H9 (cell line): ENCODE measurements around the gene LARGE1. TPM values are rescaled to one million over a fixed set of nuclear protein-coding genes. Genes with fewer than 3 reads are reported as not detected.

ENCODE experiments used
- DNase-seq: peaks from one replicate; pipeline ENCODE4 v3.0.0-alpha.2; 2017
- H2AFZ ChIP-seq: one replicate; pipeline ENCODE4 v1.6.1; 2013; ENCODE audit warnings: mild to moderate bottlenecking, low read length, control low read depth, moderate library complexity
- H2AK5ac ChIP-seq: 2 replicates; pipeline ENCODE4 v1.6.1; 2013; ENCODE audit warnings: low read length, control low read depth, mixed read lengths; ENCODE audit not compliant: insufficient read length
- H2BK120ac ChIP-seq: one replicate; pipeline ENCODE4 v1.6.1; 2013; ENCODE audit warnings: low read depth, mild to moderate bottlenecking, low read length, control low read depth, inconsistent platforms; ENCODE audit not compliant: poor library complexity, severe bottlenecking
- H2BK12ac ChIP-seq: 2 replicates; pipeline ENCODE4 v1.6.1; 2013; ENCODE audit warnings: low read length, control low read depth, mixed read lengths, low read depth; ENCODE audit not compliant: insufficient read length
- H2BK15ac ChIP-seq: 2 replicates; pipeline ENCODE4 v1.6.1; 2013; ENCODE audit warnings: low read depth, low read length, control low read depth
- H2BK20ac ChIP-seq: one replicate; pipeline ENCODE4 v1.6.1; 2013; ENCODE audit warnings: low read depth, mild to moderate bottlenecking, low read length, control low read depth, inconsistent platforms; ENCODE audit not compliant: poor library complexity, severe bottlenecking
- H2BK5ac ChIP-seq: 2 replicates; pipeline ENCODE4 v1.6.1; 2013; ENCODE audit warnings: low read length, control low read depth, mixed read lengths; ENCODE audit not compliant: insufficient read length
- H3K14ac ChIP-seq: 2 replicates; pipeline ENCODE4 v1.6.1; 2013; ENCODE audit warnings: low read length, control low read depth; ENCODE audit not compliant: insufficient read depth
- H3K18ac ChIP-seq: 2 replicates; pipeline ENCODE4 v1.6.1; 2013; ENCODE audit warnings: low read depth, mild to moderate bottlenecking, mixed read lengths, low read length, control low read depth; ENCODE audit not compliant: insufficient read length
- H3K23ac ChIP-seq: 2 replicates; pipeline ENCODE4 v1.6.1; 2013; ENCODE audit warnings: low read length, control low read depth, mixed read lengths, low read depth; ENCODE audit not compliant: insufficient read length
- H3K23me2 ChIP-seq: 2 replicates; pipeline ENCODE4 v1.6.1; 2013; ENCODE audit warnings: low read depth, mild to moderate bottlenecking, mixed read lengths, low read length, control low read depth; ENCODE audit not compliant: insufficient read length, poor library complexity, severe bottlenecking
- H3K27ac ChIP-seq: 2 replicates; pipeline ENCODE4 v1.5.1; 2013; ENCODE audit warnings: low read length, control low read depth, mixed read lengths, low read depth; ENCODE audit not compliant: insufficient read length
- H3K27me3 ChIP-seq: 2 replicates; pipeline ENCODE4 v1.6.1; 2013; ENCODE audit warnings: low read length, control low read depth, inconsistent platforms; ENCODE audit not compliant: insufficient read depth
- H3K4ac ChIP-seq: 2 replicates; pipeline ENCODE4 v1.6.1; 2013; ENCODE audit warnings: low read depth, mild to moderate bottlenecking, control low read depth, inconsistent platforms, low read length, moderate library complexity
- H3K4me1 ChIP-seq: 2 replicates; pipeline ENCODE4 v1.6.1; 2013; ENCODE audit warnings: low read length, control low read depth, inconsistent platforms; ENCODE audit not compliant: insufficient read depth
- H3K4me2 ChIP-seq: 2 replicates; pipeline ENCODE4 v1.6.1; 2013; ENCODE audit warnings: low read length, control low read depth, mixed read lengths; ENCODE audit not compliant: insufficient read length, insufficient read depth
- H3K56ac ChIP-seq: 2 replicates; pipeline ENCODE4 v1.6.1; 2013; ENCODE audit warnings: low read depth, mild to moderate bottlenecking, mixed read lengths, low read length, control low read depth; ENCODE audit not compliant: insufficient read length
- H3K79me1 ChIP-seq: 2 replicates; pipeline ENCODE4 v1.6.1; 2013; ENCODE audit warnings: low read depth, mild to moderate bottlenecking, moderate library complexity, low read length, control low read depth, inconsistent platforms; ENCODE audit not compliant: insufficient read depth, poor library complexity, severe bottlenecking
- H3K79me2 ChIP-seq: 2 replicates; pipeline ENCODE4 v1.6.1; 2013; ENCODE audit warnings: low read length, control low read depth, inconsistent platforms; ENCODE audit not compliant: insufficient read depth
- H3K9ac ChIP-seq: 2 replicates; pipeline ENCODE4 v1.6.1; 2013; ENCODE audit warnings: low read length, control low read depth, mixed read lengths; ENCODE audit not compliant: insufficient read length; ENCODE audit errors: extremely low read depth
- H3K9me3 ChIP-seq: one replicate; pipeline ENCODE4 v1.6.1; 2013; ENCODE audit warnings: low read depth, low read length, inconsistent platforms; ENCODE audit not compliant: control insufficient read depth
- H3T11ph ChIP-seq: one replicate; pipeline ENCODE4 v1.6.1; 2013; ENCODE audit warnings: mild to moderate bottlenecking, low read length, control low read depth, inconsistent platforms
- H4K20me1 ChIP-seq: one replicate; pipeline ENCODE4 v1.6.1; 2013; ENCODE audit not compliant: control insufficient read depth, insufficient read length, insufficient read depth
- H4K5ac ChIP-seq: 2 replicates; pipeline ENCODE4 v1.6.1; 2013; ENCODE audit warnings: low read depth, mild to moderate bottlenecking, mixed read lengths, low read length, control low read depth; ENCODE audit not compliant: insufficient read length
- H4K8ac ChIP-seq: replicated peaks from 2 replicates; pipeline ENCODE4 v1.6.1; 2013; ENCODE audit warnings: low read length, control low read depth, mixed read lengths, low read depth; ENCODE audit not compliant: insufficient read length
- H4K91ac ChIP-seq: 2 replicates; pipeline ENCODE4 v1.6.1; 2013; ENCODE audit warnings: low read depth, mild to moderate bottlenecking, moderate library complexity, mixed read lengths, low read length, control low read depth; ENCODE audit not compliant: insufficient read length
- H3K27ac Mint-ChIP-seq, 3 experiments: 2 replicates in 2 of 3; 3 replicates in 1 of 3; pipeline ENCODE4 v1.8.0; 2020 to 2021; ENCODE audit warnings: mixed read lengths in 3 of 3, mild to moderate bottlenecking in 1 of 3, moderate library complexity in 1 of 3
- H3K27me3 Mint-ChIP-seq: 2 replicates; pipeline ENCODE4 v1.8.0; 2021; ENCODE audit warnings: low read depth, mild to moderate bottlenecking, moderate library complexity, mixed read lengths
- H3K36me3 Mint-ChIP-seq, 3 experiments: 2 replicates in 2 of 3; 3 replicates in 1 of 3; pipeline ENCODE4 v1.8.0; 2020 to 2021; ENCODE audit warnings: low read depth in 3 of 3, mixed read lengths in 3 of 3; ENCODE audit not compliant: insufficient read depth in 1 of 3
- H3K4me1 Mint-ChIP-seq, 2 experiments: 2 replicates each; pipeline ENCODE4 v1.8.0; 2020; ENCODE audit warnings: mixed read lengths in 2 of 2
- H3K4me3 Mint-ChIP-seq, 2 experiments: 2 replicates in 1 of 2; 3 replicates in 1 of 2; pipeline ENCODE4 v1.8.0; 2020 to 2021; ENCODE audit warnings: mild to moderate bottlenecking in 2 of 2, mixed read lengths in 2 of 2, moderate library complexity in 1 of 2
- H3K9me3 Mint-ChIP-seq, 2 experiments: 2 replicates in 1 of 2; 3 replicates in 1 of 2; pipeline ENCODE4 v1.8.0; 2020; ENCODE audit warnings: mild to moderate bottlenecking in 2 of 2, mixed read lengths in 2 of 2, moderate library complexity in 1 of 2
- CTCF ChIP-seq: fragments of 200-600 bp; sonication (generic); conservative IDR thresholded peaks from 3 replicates; pipeline ENCODE4 v1.8.0; 2021; ENCODE audit warnings: antibody characterized with exemption, mild to moderate bottlenecking
- WGBS: extraction: QIAGEN DNeasy Blood & Tissue Kit; methylation state at CpG from one replicate; pipeline ENCODE4 v1.1.7; 2013; ENCODE audit warnings: missing lambda C conversion rate, low lambda C conversion rate, mixed read lengths; ENCODE audit not compliant: insufficient read length; ENCODE audit errors: extremely low coverage; 5-methylcytosine and 5-hydroxymethylcytosine counted together
- total RNA-seq: library from RNA; stranded (reverse); gene quantifications from 2 replicates; pipeline ENCODE4 v1.2.1, GENCODE V29; 2021

The LARGE1 gene
- total RNA-seq, 1 experiment from 2014 or later = 43.5 TPM

DNA sequence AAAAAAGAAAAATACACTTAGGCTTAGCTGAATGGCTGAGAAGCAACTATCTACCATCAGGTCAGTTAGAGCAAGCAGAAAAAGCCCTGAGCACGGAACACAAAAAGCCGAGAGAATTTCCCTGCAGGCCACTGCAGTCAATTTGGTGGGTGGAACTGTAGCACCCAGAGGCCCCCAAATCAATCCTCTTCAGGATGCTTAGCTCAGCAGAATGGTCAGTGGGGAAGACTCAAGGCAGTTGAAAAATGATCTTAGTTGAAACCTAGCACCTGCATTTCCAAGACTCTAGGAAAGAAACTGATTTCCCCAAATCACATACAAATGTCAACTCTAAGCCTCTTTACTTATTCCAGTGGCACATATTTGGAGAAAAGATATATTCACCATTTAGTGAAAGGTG is 534.7 kb downstream of the LARGE1 start:
- H2BK15ac ChIP-seq = no peak overlapping the region
- DNase-seq = no peak
- no peaks in the 10 kb centered on the region for H3K23me2 ChIP-seq
- H3K36me3 Mint-ChIP-seq = peaks cover 7 to 19% (median 12%) of the 10 kb centered on the region in 3 experiments
- H2AK5ac ChIP-seq = no peak overlapping the region
- H3K4me1 Mint-ChIP-seq = no peaks in the 10 kb centered on the region
- H3K27ac Mint-ChIP-seq = no peak overlapping the region
- no peak overlapping the region for H4K91ac ChIP-seq
- H3K27me3 ChIP-seq = no peaks in the 10 kb centered on the region
- no peak overlapping the region for H4K5ac ChIP-seq
- no peak overlapping the region for H3K23ac ChIP-seq
- no peak for TF ChIP-seq CTCF
- H2BK20ac ChIP-seq = no peak overlapping the region
- H3K4me1 ChIP-seq = no peaks in the 10 kb centered on the region
- no peak overlapping the region for H3K4ac ChIP-seq
- H3K56ac ChIP-seq = no peak overlapping the region
- H3K14ac ChIP-seq = no peak overlapping the region
- no peak overlapping the region for H3T11ph ChIP-seq
- H3K4me3 Mint-ChIP-seq = no peak overlapping the region
- no peaks in the 10 kb centered on the region for H3K79me1 ChIP-seq
- H3K27ac ChIP-seq = no peak overlapping the region
- H2BK5ac ChIP-seq = no peak overlapping the region
- WGBS = no CpG with 5 or more reads among the region's 2 CpGs
- no peak overlapping the region for H2BK120ac ChIP-seq
- no peaks in the 10 kb centered on the region for H4K20me1 ChIP-seq
- no peak overlapping the region for H3K18ac ChIP-seq
- H3K9ac ChIP-seq = no peak overlapping the region
- no peaks in the 10 kb centered on the region for H3K79me2 ChIP-seq
- H3K9me3 Mint-ChIP-seq = no peaks in the 10 kb centered on the region
- H2BK12ac ChIP-seq = no peak overlapping the region
- no peaks in the 10 kb centered on the region for H3K27me3 Mint-ChIP-seq
- no peak overlapping the region for H2AFZ ChIP-seq
- no peaks in the 10 kb centered on the region for H3K9me3 ChIP-seq
- no peak overlapping the region for H3K4me2 ChIP-seq
- H4K8ac ChIP-seq = no peak overlapping the region
